Spleen (tissue), 7 donors: ENCODE measurements around the gene PTGES2.

Experiments used
- POLR2AphosphoS5 ChIP-seq, 3 donors: sonication (generic); formaldehyde crosslinking; IDR thresholded peaks; one replicate each; pipeline ENCODE4 v1.5.1; 2017; ENCODE audit warnings: antibody characterized with exemption in 3 of 3
- TF ChIP-seq, protein P1 (sequence below), 11 experiments: fragments of 200-600 bp in 7 of 11; fragments of 450-650 bp in 4 of 11; sonication (generic) in 4 of 11; IDR thresholded peaks in 8 of 11; conservative IDR thresholded peaks in 3 of 11; 1 replicate in 7 of 11; 2 replicates in 4 of 11; pipeline versions ENCODE4 v1.4.0 to v1.8.0; 2016 to 2021; ENCODE audit warnings: antibody characterized with exemption in 11 of 11, inconsistent platforms in 4 of 11, mild to moderate bottlenecking in 1 of 11
- donor health status: DM: no; HTN: no; CAD: no; lungs with moderate emphysema.
- donor health status: DM: no; HTN: no; CAD: no.
- donor health status: DM: no; HTN: no; CAD: no.

DNA sequence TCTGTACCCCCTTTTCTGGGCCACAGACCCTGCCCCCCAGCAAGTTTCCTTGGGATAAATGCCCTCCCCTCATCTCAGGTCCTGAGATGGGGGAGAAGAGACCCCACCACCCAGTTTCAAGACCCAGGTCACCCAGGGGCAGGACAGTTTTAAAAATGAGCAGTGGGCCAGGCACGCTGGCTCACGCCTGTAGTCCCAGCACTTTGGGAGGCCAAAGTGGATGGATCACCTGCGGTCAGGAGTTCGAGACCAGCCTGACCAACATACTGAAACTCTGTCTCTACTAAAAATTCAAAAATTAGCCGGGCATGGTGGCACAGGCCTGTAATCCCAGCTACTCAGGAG is 6.1 kb downstream of the PTGES2 start:
- TF ChIP-seq, protein P1, sequence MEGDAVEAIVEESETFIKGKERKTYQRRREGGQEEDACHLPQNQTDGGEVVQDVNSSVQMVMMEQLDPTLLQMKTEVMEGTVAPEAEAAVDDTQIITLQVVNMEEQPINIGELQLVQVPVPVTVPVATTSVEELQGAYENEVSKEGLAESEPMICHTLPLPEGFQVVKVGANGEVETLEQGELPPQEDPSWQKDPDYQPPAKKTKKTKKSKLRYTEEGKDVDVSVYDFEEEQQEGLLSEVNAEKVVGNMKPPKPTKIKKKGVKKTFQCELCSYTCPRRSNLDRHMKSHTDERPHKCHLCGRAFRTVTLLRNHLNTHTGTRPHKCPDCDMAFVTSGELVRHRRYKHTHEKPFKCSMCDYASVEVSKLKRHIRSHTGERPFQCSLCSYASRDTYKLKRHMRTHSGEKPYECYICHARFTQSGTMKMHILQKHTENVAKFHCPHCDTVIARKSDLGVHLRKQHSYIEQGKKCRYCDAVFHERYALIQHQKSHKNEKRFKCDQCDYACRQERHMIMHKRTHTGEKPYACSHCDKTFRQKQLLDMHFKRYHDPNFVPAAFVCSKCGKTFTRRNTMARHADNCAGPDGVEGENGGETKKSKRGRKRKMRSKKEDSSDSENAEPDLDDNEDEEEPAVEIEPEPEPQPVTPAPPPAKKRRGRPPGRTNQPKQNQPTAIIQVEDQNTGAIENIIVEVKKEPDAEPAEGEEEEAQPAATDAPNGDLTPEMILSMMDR (IDR thresholded peaks at IDR 0.05 in 8 of 11, conservative IDR thresholded peaks at IDR 0.05 in 3 of 11): no peak
- TF ChIP-seq POLR2AphosphoS5 (IDR thresholded peaks at IDR 0.05): no peak
